ENCODE measurements around the gene PDK2.

PDK2 gene

GRCh38 chr17:50056217-50056960, 38.8 kb upstream of the PDK2 start:
- peak overlapping the region; percentile 52 for H2BK5ac ChIP-seq (ENCODE audit: low read depth, low read length, poor library complexity)
- H3K9me3 ChIP-seq (ENCODE audit: insufficient read depth, low read depth, low read length), result no peaks in the 10 kb centered on the region
- peak overlapping the region; percentile 20 for H2AK5ac ChIP-seq (ENCODE audit: low read length)
- peak overlapping the region; percentile 80 for H3K4me3 ChIP-seq (ENCODE audit: low read depth, low read length)
- peak overlapping the region; percentile 78 for H3K27ac ChIP-seq (ENCODE audit: low read depth, low read length)
- H2BK12ac ChIP-seq (ENCODE audit: low read length), result peak overlapping the region; percentile 37
- peak overlapping the region; percentile 68 for H3K9ac ChIP-seq (ENCODE audit: low read length)
- H3K27me3 ChIP-seq (ENCODE audit: insufficient read depth, low read length), result no peaks in the 10 kb centered on the region
- H2BK120ac ChIP-seq (ENCODE audit: insufficient read depth, low read length, poor library complexity), result peak overlapping the region; percentile 70
- DNase-seq, result peak; percentile 89 to 91
- WGBS (ENCODE audit: extremely low coverage, insufficient coverage, insufficient read length), result no CpG with 5 or more reads among the region's 64 CpGs
- peak overlapping the region; percentile 78 for H4K91ac ChIP-seq (ENCODE audit: low read depth, low read length)
- H3K14ac ChIP-seq (ENCODE audit: low read length), result peak overlapping the region; percentile 72
- peak overlapping the region; percentile 51 for H4K8ac ChIP-seq (ENCODE audit: low read depth, low read length)
- H3K4me1 ChIP-seq (ENCODE audit: control insufficient read depth in 1 of 2, insufficient read depth in 2 of 2, low read length in 2 of 2), result peaks cover 56 to 59% of the 10 kb centered on the region in 2 experiments
- H3K4me2 ChIP-seq (ENCODE audit: low read length), result peak overlapping the region; percentile 77
- peak overlapping the region; percentile 56 for H2AFZ ChIP-seq (ENCODE audit: insufficient read depth, low read length, poor library complexity)
- peak overlapping the region; percentile 45 for H4K12ac ChIP-seq (ENCODE audit: low read depth, low read length)
- peaks cover 35% of the 10 kb centered on the region for H3K79me1 ChIP-seq (ENCODE audit: low read length)
- peak overlapping the region; percentile 38 for H3K4ac ChIP-seq (ENCODE audit: low read depth, low read length)
- no peak overlapping the region for H3K23ac ChIP-seq (ENCODE audit: low read length)
- peaks cover 2% of the 10 kb centered on the region in 2 experiments for H3K36me3 ChIP-seq (ENCODE audit: control insufficient read depth in 1 of 2, insufficient read depth in 2 of 2, low read length in 2 of 2)
- H3K18ac ChIP-seq (ENCODE audit: low read length), result peak overlapping the region; percentile 73
- H3K79me2 ChIP-seq (ENCODE audit: control insufficient read depth, insufficient read depth, low read length, poor library complexity), result peaks cover 18% of the 10 kb centered on the region

GRCh38 chr17:50056961-50057330, 38.2 kb upstream of the PDK2 start:
- peak; percentile 30 to 49 for DNase-seq
- H3K9me3 ChIP-seq (ENCODE audit: insufficient read depth, low read depth, low read length), result no peaks in the 10 kb centered on the region
- H2AFZ ChIP-seq (ENCODE audit: insufficient read depth, low read length, poor library complexity), result peak overlapping the region; percentile 28
- peak overlapping the region; percentile 80 for H3K4me3 ChIP-seq (ENCODE audit: low read depth, low read length)
- H2BK120ac ChIP-seq (ENCODE audit: insufficient read depth, low read length, poor library complexity), result no peak overlapping the region
- peak overlapping the region; percentile 3 for H2BK12ac ChIP-seq (ENCODE audit: low read length)
- no peak overlapping the region for H3K23ac ChIP-seq (ENCODE audit: low read length)
- H3K79me1 ChIP-seq (ENCODE audit: low read length), result peaks cover 31% of the 10 kb centered on the region
- no CpG with 5 or more reads among the region's 15 CpGs for WGBS (ENCODE audit: extremely low coverage, insufficient coverage, insufficient read length)
- no peak overlapping the region for H3K27ac ChIP-seq (ENCODE audit: low read depth, low read length)
- no peaks in the 10 kb centered on the region for H3K27me3 ChIP-seq (ENCODE audit: insufficient read depth, low read length)
- peak overlapping the region; percentile 21 for H3K14ac ChIP-seq (ENCODE audit: low read length)
- peak overlapping the region; percentile 1 for H3K9ac ChIP-seq (ENCODE audit: low read length)
- H3K36me3 ChIP-seq (ENCODE audit: control insufficient read depth in 1 of 2, insufficient read depth in 2 of 2, low read length in 2 of 2), result peaks cover 2% of the 10 kb centered on the region in 2 experiments
- H4K12ac ChIP-seq (ENCODE audit: low read depth, low read length), result peak overlapping the region; percentile 5
- peak overlapping the region; percentile 16 for H3K18ac ChIP-seq (ENCODE audit: low read length)
- H3K4ac ChIP-seq (ENCODE audit: low read depth, low read length), result peak overlapping the region; percentile 38
- peak overlapping the region; percentile 77 for H3K4me2 ChIP-seq (ENCODE audit: low read length)
- peaks cover 51 to 55% of the 10 kb centered on the region in 2 experiments for H3K4me1 ChIP-seq (ENCODE audit: control insufficient read depth in 1 of 2, insufficient read depth in 2 of 2, low read length in 2 of 2)
- peak overlapping the region; percentile 17 for H2AK5ac ChIP-seq (ENCODE audit: low read length)
- H4K8ac ChIP-seq (ENCODE audit: low read depth, low read length), result peak overlapping the region; percentile 5
- H3K79me2 ChIP-seq (ENCODE audit: control insufficient read depth, insufficient read depth, low read length, poor library complexity), result peaks cover 18% of the 10 kb centered on the region
- H4K91ac ChIP-seq (ENCODE audit: low read depth, low read length), result peak overlapping the region; percentile 9
- no peak overlapping the region for H2BK5ac ChIP-seq (ENCODE audit: low read depth, low read length, poor library complexity)

GRCh38 chr17:50057521-50057991, 37.6 kb upstream of the PDK2 start:
- DNase-seq, result no peak
- no peak overlapping the region for H4K91ac ChIP-seq (ENCODE audit: low read depth, low read length)
- no peak overlapping the region for H4K12ac ChIP-seq (ENCODE audit: low read depth, low read length)
- peaks cover 26% of the 10 kb centered on the region for H3K79me1 ChIP-seq (ENCODE audit: low read length)
- peaks cover 2% of the 10 kb centered on the region in 2 experiments for H3K36me3 ChIP-seq (ENCODE audit: control insufficient read depth in 1 of 2, insufficient read depth in 2 of 2, low read length in 2 of 2)
- H3K18ac ChIP-seq (ENCODE audit: low read length), result peak overlapping the region; percentile 37
- peak overlapping the region; percentile 25 for H3K4ac ChIP-seq (ENCODE audit: low read depth, low read length)
- peak overlapping the region; percentile 60 for H3K14ac ChIP-seq (ENCODE audit: low read length)
- H4K8ac ChIP-seq (ENCODE audit: low read depth, low read length), result no peak overlapping the region
- no CpG with 5 or more reads among the region's 9 CpGs for WGBS (ENCODE audit: extremely low coverage, insufficient coverage, insufficient read length)
- no peak overlapping the region for H3K9ac ChIP-seq (ENCODE audit: low read length)
- peaks cover 50 to 51% of the 10 kb centered on the region in 2 experiments for H3K4me1 ChIP-seq (ENCODE audit: control insufficient read depth in 1 of 2, insufficient read depth in 2 of 2, low read length in 2 of 2)
- H3K4me3 ChIP-seq (ENCODE audit: low read depth, low read length), result no peak overlapping the region
- H2BK12ac ChIP-seq (ENCODE audit: low read length), result no peak overlapping the region
- peak overlapping the region; percentile 77 for H3K4me2 ChIP-seq (ENCODE audit: low read length)
- H3K27ac ChIP-seq (ENCODE audit: low read depth, low read length), result no peak overlapping the region
- H2BK5ac ChIP-seq (ENCODE audit: low read depth, low read length, poor library complexity), result no peak overlapping the region
- peaks cover 17% of the 10 kb centered on the region for H3K79me2 ChIP-seq (ENCODE audit: control insufficient read depth, insufficient read depth, low read length, poor library complexity)
- H3K9me3 ChIP-seq (ENCODE audit: insufficient read depth, low read depth, low read length), result no peaks in the 10 kb centered on the region
- H3K23ac ChIP-seq (ENCODE audit: low read length), result no peak overlapping the region
- H2AFZ ChIP-seq (ENCODE audit: insufficient read depth, low read length, poor library complexity), result no peak overlapping the region
- peak overlapping the region; percentile 32 for H2AK5ac ChIP-seq (ENCODE audit: low read length)
- no peaks in the 10 kb centered on the region for H3K27me3 ChIP-seq (ENCODE audit: insufficient read depth, low read length)
- H2BK120ac ChIP-seq (ENCODE audit: insufficient read depth, low read length, poor library complexity), result no peak overlapping the region

GRCh38 chr17:50058296-50058953, 36.7 kb upstream of the PDK2 start:
- H3K18ac ChIP-seq (ENCODE audit: low read length), result peak overlapping the region; percentile 25
- no peak overlapping the region for H3K4me2 ChIP-seq (ENCODE audit: low read length)
- no peak overlapping the region for H2BK120ac ChIP-seq (ENCODE audit: insufficient read depth, low read length, poor library complexity)
- no peak for DNase-seq
- no peaks in the 10 kb centered on the region for H3K9me3 ChIP-seq (ENCODE audit: insufficient read depth, low read depth, low read length)
- no peak overlapping the region for H3K4me3 ChIP-seq (ENCODE audit: low read depth, low read length)
- H3K36me3 ChIP-seq (ENCODE audit: control insufficient read depth in 1 of 2, insufficient read depth in 2 of 2, low read length in 2 of 2), result peaks cover 2% of the 10 kb centered on the region in 2 experiments
- H2AFZ ChIP-seq (ENCODE audit: insufficient read depth, low read length, poor library complexity), result no peak overlapping the region
- no peak overlapping the region for H3K23ac ChIP-seq (ENCODE audit: low read length)
- peak overlapping the region; percentile 11 for H2BK12ac ChIP-seq (ENCODE audit: low read length)
- H3K27me3 ChIP-seq (ENCODE audit: insufficient read depth, low read length), result no peaks in the 10 kb centered on the region
- no peak overlapping the region for H4K8ac ChIP-seq (ENCODE audit: low read depth, low read length)
- WGBS (ENCODE audit: extremely low coverage, insufficient coverage, insufficient read length), result no CpG with 5 or more reads among the region's 10 CpGs
- peaks cover 17% of the 10 kb centered on the region for H3K79me2 ChIP-seq (ENCODE audit: control insufficient read depth, insufficient read depth, low read length, poor library complexity)
- H4K12ac ChIP-seq (ENCODE audit: low read depth, low read length), result no peak overlapping the region
- H3K79me1 ChIP-seq (ENCODE audit: low read length), result peaks cover 19% of the 10 kb centered on the region
- no peak overlapping the region for H3K27ac ChIP-seq (ENCODE audit: low read depth, low read length)
- peaks cover 42 to 50% of the 10 kb centered on the region in 2 experiments for H3K4me1 ChIP-seq (ENCODE audit: control insufficient read depth in 1 of 2, insufficient read depth in 2 of 2, low read length in 2 of 2)
- peak overlapping the region; percentile 25 for H2AK5ac ChIP-seq (ENCODE audit: low read length)
- H3K14ac ChIP-seq (ENCODE audit: low read length), result no peak overlapping the region
- no peak overlapping the region for H4K91ac ChIP-seq (ENCODE audit: low read depth, low read length)
- H3K4ac ChIP-seq (ENCODE audit: low read depth, low read length), result no peak overlapping the region
- H3K9ac ChIP-seq (ENCODE audit: low read length), result no peak overlapping the region
- no peak overlapping the region for H2BK5ac ChIP-seq (ENCODE audit: low read depth, low read length, poor library complexity)

Measured in trophoblast cell (in vitro differentiated cells and primary cell).